ENCODE data around the gene ARL8B. TPM values are rescaled to one million over a fixed set of nuclear protein-coding genes. Genes with fewer than 3 reads are reported as not detected.
A peak's percentile ranks its signal among the peaks of the same experiment; 100 is the strongest.
"Not testable (repeated sequence)": the region's sequence is repeated elsewhere in the genome, so short reads cannot be mapped to it uniquely, and the experiment has no call there.

The ARL8B gene
- total RNA-seq, 1 experiment from 2014 or later = 121 TPM

GRCh38 chr3:5179036-5179435, 56.9 kb downstream of the ARL8B start:
- in situ Hi-C loops (cut with HindIII; ENCODE audit: low sequenced_read_pairs); DNase-seq (ENCODE audit: low spot score): not testable (repeated sequence)

GRCh38 chr3:5181469-5182141, 59.5 kb downstream of the ARL8B start:
- in situ Hi-C loops (cut with HindIII; ENCODE audit: low sequenced_read_pairs) = no loop called here
- DNase-seq (ENCODE audit: low spot score) = no peak

GRCh38 chr3:5183714-5184113, 61.6 kb downstream of the ARL8B start:
- DNase-seq (ENCODE audit: low spot score); in situ Hi-C loops (cut with HindIII; ENCODE audit: low sequenced_read_pairs): not testable (repeated sequence)

- in situ Hi-C loops (cut with HindIII; ENCODE audit: low sequenced_read_pairs) = no loop called here
- no peak for DNase-seq (ENCODE audit: low spot score)
Measured at GRCh38 chr3:5184499-5184898, 62.4 kb downstream of the ARL8B start.

- DNase-seq (ENCODE audit: low spot score) = no peak
- in situ Hi-C loops (cut with HindIII; ENCODE audit: low sequenced_read_pairs) = no loop called here
Measured at GRCh38 chr3:5185093-5185673, 63.1 kb downstream of the ARL8B start.

GRCh38 chr3:5186089-5186857, 64.2 kb downstream of the ARL8B start:
- peak; percentile 24 for DNase-seq (ENCODE audit: low spot score)
- in situ Hi-C loops (cut with HindIII; ENCODE audit: low sequenced_read_pairs) = no loop called here

- in situ Hi-C loops (cut with HindIII; ENCODE audit: low sequenced_read_pairs) = no loop called here
- DNase-seq (ENCODE audit: low spot score) = no peak
Measured at GRCh38 chr3:5186858-5187155, 64.7 kb downstream of the ARL8B start.

- in situ Hi-C loops (cut with HindIII; ENCODE audit: low sequenced_read_pairs) = no loop called here
Measured at GRCh38 chr3:5187156-5187919, 65.2 kb downstream of the ARL8B start, which contains the start of gene EDEM1. Gene EDEM1 (plus strand): TSS chr3:5187707. CDS start chr3:5187806, 99 bp downstream.

GRCh38 chr3:5187920-5188418, 65.9 kb downstream of the ARL8B start:
- in situ Hi-C loops (cut with HindIII; ENCODE audit: low sequenced_read_pairs) = no loop called here
- no peak for DNase-seq (ENCODE audit: low spot score)

More at GRCh38 chr3:5187156-5187919, 65.2 kb downstream of the ARL8B start, which contains the start of gene EDEM1:
- peak; percentile 91 for DNase-seq (ENCODE audit: low spot score)

- DNase-seq (ENCODE audit: low spot score) = peak; percentile 13
- in situ Hi-C loops (cut with HindIII; ENCODE audit: low sequenced_read_pairs) = no loop called here
Measured at GRCh38 chr3:5188419-5189221, 66.5 kb downstream of the ARL8B start.

- DNase-seq (ENCODE audit: low spot score) = no peak
- in situ Hi-C loops (cut with HindIII; ENCODE audit: low sequenced_read_pairs) = no loop called here
Measured at GRCh38 chr3:5190147-5190791, 68.2 kb downstream of the ARL8B start.

GRCh38 chr3:5191555-5192304, 69.6 kb downstream of the ARL8B start:
- DNase-seq (ENCODE audit: low spot score) = no peak
- in situ Hi-C loops (cut with HindIII; ENCODE audit: low sequenced_read_pairs) = no loop called here

- no peak for DNase-seq (ENCODE audit: low spot score)
- in situ Hi-C loops (cut with HindIII; ENCODE audit: low sequenced_read_pairs) = no loop called here
Measured at GRCh38 chr3:5192571-5193365, 70.7 kb downstream of the ARL8B start.

GRCh38 chr3:5194341-5194740, 72.2 kb downstream of the ARL8B start:
- no peak for DNase-seq (ENCODE audit: low spot score)
- in situ Hi-C loops (cut with HindIII; ENCODE audit: low sequenced_read_pairs) = no loop called here

- DNase-seq (ENCODE audit: low spot score) = no peak
- in situ Hi-C loops (cut with HindIII; ENCODE audit: low sequenced_read_pairs) = no loop called here
Measured at GRCh38 chr3:5194801-5195509, 72.9 kb downstream of the ARL8B start.

GRCh38 chr3:5195605-5196004, 73.5 kb downstream of the ARL8B start:
- no peak for DNase-seq (ENCODE audit: low spot score)
- in situ Hi-C loops (cut with HindIII; ENCODE audit: low sequenced_read_pairs) = no loop called here

All from G401 (cell line).